Panc1 (cell line): ENCODE results near the gene GRAMD1C.

ENCODE experiments used
- TCF7L2 ChIP-seq: IDR thresholded peaks from 2 replicates; pipeline ENCODE4 v1.6.1; 2011; ENCODE audit warnings: mild to moderate bottlenecking, low read depth, low read length, inconsistent platforms
- TF ChIP-seq, protein P1 (sequence below): fragments of 450-650 bp; IDR thresholded peaks from 2 replicates; pipeline ENCODE4 v1.5.1; 2017; ENCODE audit warnings: mild to moderate bottlenecking

DNA sequence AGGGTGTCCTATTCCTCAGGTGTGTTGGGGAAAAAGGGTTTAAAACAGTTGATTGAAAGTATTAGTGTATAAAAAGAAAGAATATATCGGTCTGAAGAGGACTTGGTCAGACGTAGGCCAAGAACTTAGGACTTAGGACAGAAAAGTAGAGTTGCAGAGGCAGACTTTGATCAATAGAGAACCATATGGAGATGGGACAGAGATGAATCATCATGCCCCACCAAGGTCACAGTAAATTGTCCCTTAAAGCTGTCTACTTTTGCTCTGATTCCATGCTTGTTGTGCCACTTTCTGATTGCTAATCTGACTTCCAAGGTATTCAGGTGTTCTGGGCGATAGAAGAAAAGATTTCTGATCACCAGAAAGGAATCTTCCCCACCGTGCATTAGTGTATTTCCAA is 56.3 kb downstream of the GRAMD1C start:
- TF ChIP-seq, protein P1, sequence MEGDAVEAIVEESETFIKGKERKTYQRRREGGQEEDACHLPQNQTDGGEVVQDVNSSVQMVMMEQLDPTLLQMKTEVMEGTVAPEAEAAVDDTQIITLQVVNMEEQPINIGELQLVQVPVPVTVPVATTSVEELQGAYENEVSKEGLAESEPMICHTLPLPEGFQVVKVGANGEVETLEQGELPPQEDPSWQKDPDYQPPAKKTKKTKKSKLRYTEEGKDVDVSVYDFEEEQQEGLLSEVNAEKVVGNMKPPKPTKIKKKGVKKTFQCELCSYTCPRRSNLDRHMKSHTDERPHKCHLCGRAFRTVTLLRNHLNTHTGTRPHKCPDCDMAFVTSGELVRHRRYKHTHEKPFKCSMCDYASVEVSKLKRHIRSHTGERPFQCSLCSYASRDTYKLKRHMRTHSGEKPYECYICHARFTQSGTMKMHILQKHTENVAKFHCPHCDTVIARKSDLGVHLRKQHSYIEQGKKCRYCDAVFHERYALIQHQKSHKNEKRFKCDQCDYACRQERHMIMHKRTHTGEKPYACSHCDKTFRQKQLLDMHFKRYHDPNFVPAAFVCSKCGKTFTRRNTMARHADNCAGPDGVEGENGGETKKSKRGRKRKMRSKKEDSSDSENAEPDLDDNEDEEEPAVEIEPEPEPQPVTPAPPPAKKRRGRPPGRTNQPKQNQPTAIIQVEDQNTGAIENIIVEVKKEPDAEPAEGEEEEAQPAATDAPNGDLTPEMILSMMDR = no peak
- no peak for TF ChIP-seq TCF7L2
